ENCODE measurements around the gene E2F4.
A peak's percentile ranks its signal among the peaks of the same experiment; 100 is the strongest.

E2F4 gene

GRCh38 chr16:67197704-67198103 lies 5.7 kb downstream of the E2F4 start:
- H3K4me2 ChIP-seq (ENCODE audit: low read depth, low read length) = no peak overlapping the region
- TF ChIP-seq EZH2 (optimal IDR thresholded peaks at IDR 0.05; ENCODE audit: low read depth, low read length) (no peak), CTCF (IDR thresholded peaks at IDR 0.05; ENCODE audit: low read length) (no peak), EZH2phosphoT487 (IDR thresholded peaks at IDR 0.05; ENCODE audit: low read length) (no peak)
- H3K36me3 ChIP-seq (replicated peaks; ENCODE audit: insufficient read depth, low read length) = peaks cover 16% of the 10 kb centered on the region; the same call in 1 of the 2 replicates
- no peak for DNase-seq
- peaks cover 9% of the 10 kb centered on the region; the same call in 1 of the 2 replicates for H3K4me1 ChIP-seq (ENCODE audit: low read length)
- H3K79me2 ChIP-seq (ENCODE audit: low read length) = peaks cover 41% of the 10 kb centered on the region
- H3F3A ChIP-seq (ENCODE audit: insufficient read depth, low read length) = no peaks in the 10 kb centered on the region
- no peak overlapping the region for H2AFZ ChIP-seq (ENCODE audit: low read length)
- no peaks in the 10 kb centered on the region for H3K27me3 ChIP-seq (replicated peaks; ENCODE audit: insufficient read depth, low read length)
- H3K9me3 ChIP-seq (replicated peaks; ENCODE audit: insufficient read depth, low read length) = no peaks in the 10 kb centered on the region
- no peak overlapping the region for H3K4me3 ChIP-seq (ENCODE audit: low read length)
- no peaks in the 10 kb centered on the region for H4K20me1 ChIP-seq (ENCODE audit: insufficient read depth, low read length)
- no peaks in the 10 kb centered on the region for H3K9me2 ChIP-seq (replicated peaks; ENCODE audit: insufficient read depth, low read length)
- H3K27ac ChIP-seq (ENCODE audit: low read length) = no peak overlapping the region
- H3K9ac ChIP-seq (ENCODE audit: low read length) = no peak overlapping the region

- Histone ChIP-seq H3F3A (ENCODE audit: insufficient read depth, low read length) (no peaks in the 10 kb centered on the region), H4K20me1 (ENCODE audit: insufficient read depth, low read length) (no peaks in the 10 kb centered on the region), H3K4me2 (ENCODE audit: low read depth, low read length) (no peak overlapping the region), H3K9me3 (replicated peaks; ENCODE audit: insufficient read depth, low read length) (no peaks in the 10 kb centered on the region), H3K27ac (ENCODE audit: low read length) (no peak overlapping the region), H3K4me3 (ENCODE audit: low read length) (no peak overlapping the region), H2AFZ (ENCODE audit: low read length) (no peak overlapping the region), H3K36me3 (replicated peaks; ENCODE audit: insufficient read depth, low read length) (peaks cover 16% of the 10 kb centered on the region; the same call in 1 of the 2 replicates), H3K79me2 (ENCODE audit: low read length) (peaks cover 35% of the 10 kb centered on the region), H3K9ac (ENCODE audit: low read length) (no peak overlapping the region), H3K9me2 (replicated peaks; ENCODE audit: insufficient read depth, low read length) (no peaks in the 10 kb centered on the region), H3K4me1 (ENCODE audit: low read length) (peaks cover 4% of the 10 kb centered on the region; the same call in 1 of the 2 replicates), H3K27me3 (replicated peaks; ENCODE audit: insufficient read depth, low read length) (no peaks in the 10 kb centered on the region)
- no peak for DNase-seq
- TF ChIP-seq EZH2 (optimal IDR thresholded peaks at IDR 0.05; ENCODE audit: low read depth, low read length) (no peak), EZH2phosphoT487 (IDR thresholded peaks at IDR 0.05; ENCODE audit: low read length) (no peak), CTCF (IDR thresholded peaks at IDR 0.05; ENCODE audit: low read length) (peak; percentile 37)
These were observed 6.3 kb downstream of the E2F4 start for GRCh38 chr16:67198238-67198734.

GRCh38 chr16:67199011-67199807 lies 7.3 kb downstream of the E2F4 start, which contains the start of gene ELMO3:
TSS of gene ELMO3 (plus strand) at chr16:67199131. CDS start at chr16:67199327, 196 bp downstream.
- Histone ChIP-seq H3K4me2 (ENCODE audit: low read depth, low read length) (no peak within 1 kb of the TSS), H3K9ac (ENCODE audit: low read length) (no peak within 1 kb of the TSS), H3K9me3 (replicated peaks; ENCODE audit: insufficient read depth, low read length) (no peaks in the 10 kb centered on the region), H4K20me1 (ENCODE audit: insufficient read depth, low read length) (no peaks in the 10 kb centered on the region), H3K27me3 (replicated peaks; ENCODE audit: insufficient read depth, low read length) (no peaks in the 10 kb centered on the region), H3K79me2 (ENCODE audit: low read length) (peaks cover 26% of the 10 kb centered on the region), H3K36me3 (replicated peaks; ENCODE audit: insufficient read depth, low read length) (peaks cover 12% of the 10 kb centered on the region; the same call in 1 of the 2 replicates), H3K9me2 (replicated peaks; ENCODE audit: insufficient read depth, low read length) (no peaks in the 10 kb centered on the region), H3K4me3 (ENCODE audit: low read length) (no peak within 1 kb of the TSS), H3F3A (ENCODE audit: insufficient read depth, low read length) (no peaks in the 10 kb centered on the region), H3K27ac (ENCODE audit: low read length) (no peak within 1 kb of the TSS), H2AFZ (ENCODE audit: low read length) (no peak within 1 kb of the TSS), H3K4me1 (ENCODE audit: low read length) (no peaks in the 10 kb centered on the region)
- DNase-seq = no peak
- no peak for TF ChIP-seq EZH2 (optimal IDR thresholded peaks at IDR 0.05; ENCODE audit: low read depth, low read length)
- TF ChIP-seq CTCF (IDR thresholded peaks at IDR 0.05; ENCODE audit: low read length) = no peak
- TF ChIP-seq EZH2phosphoT487 (IDR thresholded peaks at IDR 0.05; ENCODE audit: low read length) = no peak

All from MM.1S (cell line).